HG03139 (cell line): ENCODE data around the gene TTC9B.

Source experiments
- ATAC-seq: cut with Tn5 transposase; IDR thresholded peaks from one replicate; pipeline ENCODE4 v1.9.1; 2021; ENCODE audit not compliant: unreplicated experiment

The TTC9B gene

DNA sequence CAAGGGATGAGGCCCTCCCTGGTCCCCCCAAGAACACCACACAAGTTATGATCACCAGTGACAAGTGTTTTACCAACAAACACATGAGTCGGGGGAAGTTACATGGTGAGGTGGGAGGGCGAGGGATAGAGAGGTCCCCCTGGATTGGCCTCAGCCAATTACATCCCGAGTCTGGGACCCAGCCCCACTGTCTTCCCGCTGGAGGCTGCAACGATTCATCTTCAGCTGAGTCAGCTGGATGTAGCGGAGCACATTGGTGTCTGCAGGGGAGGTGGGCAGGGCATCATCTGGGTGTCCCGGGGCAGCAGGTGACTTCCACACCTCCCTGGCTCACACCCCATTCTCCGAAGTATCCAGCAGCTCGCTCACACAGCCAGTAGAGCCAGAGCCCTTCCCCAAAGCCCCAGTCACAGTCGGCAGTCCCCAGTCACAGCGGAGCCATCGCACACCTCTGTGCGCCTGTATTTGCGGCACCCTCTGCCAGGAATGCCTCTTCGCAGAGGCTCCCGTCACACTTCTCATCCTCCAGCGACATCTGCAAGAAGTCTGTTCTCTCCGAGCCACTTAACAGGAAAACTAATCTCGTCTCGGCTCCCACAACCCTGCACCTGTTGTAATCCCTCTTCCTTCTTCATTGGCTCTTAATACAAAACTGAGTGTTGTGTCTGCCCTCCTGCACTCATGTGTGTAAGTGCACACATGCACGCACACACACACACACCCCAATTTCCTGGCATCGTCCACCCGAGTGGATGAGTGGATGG, 2.0 kb downstream of the TTC9B start:
- no peak for ATAC-seq

DNA sequence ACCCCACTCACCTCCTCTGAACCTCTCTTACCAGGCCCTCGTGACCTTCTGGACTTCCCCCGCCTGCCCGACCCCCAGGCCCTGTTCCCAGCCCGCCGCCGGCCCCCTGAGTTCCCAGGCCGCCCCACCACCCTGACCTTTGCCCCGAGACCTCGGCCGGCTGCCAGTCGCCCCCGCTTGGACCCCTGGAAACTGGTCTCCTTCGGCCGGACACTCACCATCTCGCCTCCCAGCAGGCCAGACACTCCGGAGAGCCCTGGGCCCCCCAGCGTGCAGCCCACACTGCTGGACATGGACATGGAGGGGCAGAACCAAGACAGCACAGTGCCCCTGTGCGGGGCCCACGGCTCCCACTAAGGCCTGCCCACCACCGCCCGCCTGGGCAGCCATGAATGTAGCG, 3.2 kb downstream of the TTC9B start:
- ATAC-seq = no peak

DNA sequence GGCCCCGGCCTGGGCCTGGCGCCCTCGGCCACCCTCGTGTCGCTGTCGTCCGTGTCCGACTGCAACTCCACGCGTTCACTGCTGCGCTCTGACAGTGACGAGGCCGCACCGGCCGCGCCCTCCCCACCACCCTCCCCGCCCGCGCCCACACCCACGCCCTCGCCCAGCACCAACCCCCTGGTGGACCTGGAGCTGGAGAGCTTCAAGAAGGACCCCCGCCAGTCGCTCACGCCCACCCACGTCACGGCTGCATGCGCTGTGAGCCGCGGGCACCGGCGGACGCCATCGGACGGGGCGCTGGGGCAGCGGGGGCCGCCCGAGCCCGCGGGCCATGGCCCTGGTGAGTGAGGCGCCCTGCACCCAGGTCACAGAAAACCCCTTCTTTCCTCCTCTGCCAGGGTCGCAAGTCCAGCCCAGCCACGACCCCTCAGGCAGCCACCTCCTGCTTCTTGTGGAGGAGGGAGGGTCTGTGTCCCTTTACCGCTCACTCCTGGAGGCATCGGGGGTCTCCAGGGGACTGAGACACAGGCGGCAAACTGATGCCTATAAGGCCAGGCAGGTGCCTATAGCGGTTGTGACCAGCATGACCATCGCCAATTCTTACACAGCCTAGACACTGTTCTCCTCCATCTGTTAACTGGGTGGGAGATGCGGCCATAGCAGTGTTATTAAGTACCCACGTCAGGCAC, 4.2 kb downstream of the TTC9B start:
- no peak for ATAC-seq

DNA sequence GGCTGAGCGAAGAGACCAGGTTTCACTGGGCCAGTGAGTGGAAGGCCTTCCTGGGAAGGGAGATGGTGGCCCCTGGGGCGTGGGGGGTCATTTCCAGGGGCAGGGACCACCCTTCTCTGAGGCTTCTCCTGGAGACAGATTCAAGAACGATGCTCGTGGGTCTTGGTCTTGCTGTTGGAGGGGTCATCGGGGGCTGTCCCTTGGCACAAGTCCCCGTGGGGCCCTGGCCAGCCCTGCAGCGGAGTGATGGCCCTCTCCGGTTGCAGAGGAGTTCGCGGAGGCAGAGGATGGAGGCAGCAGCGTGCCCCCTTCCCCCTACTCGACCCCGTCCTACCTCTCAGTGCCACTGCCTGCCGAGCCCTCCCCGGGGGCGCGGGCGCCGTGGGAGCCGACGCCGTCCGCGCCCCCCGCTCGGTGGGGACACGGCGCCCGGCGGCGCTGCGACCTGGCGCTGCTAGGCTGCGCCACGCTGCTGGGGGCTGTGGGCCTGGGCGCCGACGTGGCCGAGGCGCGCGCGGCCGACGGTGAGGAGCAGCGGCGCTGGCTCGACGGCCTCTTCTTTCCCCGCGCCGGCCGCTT, 4.8 kb downstream of the TTC9B start:
- ATAC-seq = no peak

DNA sequence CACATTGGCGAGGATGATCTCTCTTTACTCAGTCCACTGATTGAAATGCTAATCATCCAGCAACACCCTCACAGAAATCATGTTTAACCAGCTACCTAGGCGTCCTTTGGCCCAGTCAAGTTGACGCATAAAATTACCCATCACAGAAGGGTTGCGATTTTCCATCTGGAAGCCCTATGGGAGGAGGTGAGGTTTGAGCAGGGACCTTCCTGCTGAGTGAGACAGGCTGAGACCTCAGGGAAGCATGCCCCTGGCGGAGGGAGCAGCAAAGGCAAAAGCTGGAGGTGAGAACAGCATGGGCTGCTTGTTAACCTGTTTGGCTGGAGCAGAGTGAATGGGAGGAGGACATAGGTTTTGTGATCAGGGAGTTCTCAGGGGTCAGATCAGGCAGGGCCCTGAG, 7.3 kb downstream of the TTC9B start:
- no peak for ATAC-seq

DNA sequence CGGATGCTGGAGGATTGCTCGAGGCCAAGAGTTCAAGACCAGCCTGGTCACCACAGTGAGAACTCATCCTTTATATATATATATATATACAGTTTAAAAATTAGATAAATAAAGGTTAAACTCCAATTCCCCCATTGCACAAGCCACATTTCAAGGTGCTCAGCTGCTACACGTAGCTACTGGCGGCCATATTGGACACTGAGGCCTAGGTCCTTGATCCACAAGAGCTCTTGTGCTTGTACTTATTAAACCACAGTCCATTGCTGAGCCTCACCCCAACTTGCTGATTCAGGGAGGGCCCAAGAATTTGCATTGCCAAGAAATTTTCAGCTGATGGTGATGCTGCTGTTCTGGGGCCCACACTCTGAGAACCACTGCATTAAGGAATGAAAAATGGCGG, 9.6 kb downstream of the TTC9B start:
- no peak for ATAC-seq

DNA sequence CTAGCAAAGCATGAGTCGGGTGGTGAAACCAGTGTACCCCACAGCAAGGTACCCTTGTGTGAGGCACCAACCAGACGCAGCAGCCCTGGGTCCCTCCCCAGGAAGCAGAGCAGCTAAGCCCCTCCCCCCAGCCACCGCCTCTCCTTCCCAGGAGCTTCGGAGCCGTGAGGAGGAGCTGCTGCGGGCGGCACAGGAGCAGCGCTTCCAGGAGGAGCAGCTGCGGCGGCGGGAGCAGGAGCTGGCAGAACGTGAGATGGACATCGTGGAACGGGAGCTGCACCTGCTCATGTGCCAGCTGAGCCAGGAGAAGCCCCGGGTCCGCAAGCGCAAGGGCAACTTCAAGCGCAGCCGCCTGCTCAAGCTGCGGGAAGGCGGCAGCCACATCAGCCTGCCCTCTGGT, 12.4 kb downstream of the TTC9B start:
- ATAC-seq = no peak

DNA sequence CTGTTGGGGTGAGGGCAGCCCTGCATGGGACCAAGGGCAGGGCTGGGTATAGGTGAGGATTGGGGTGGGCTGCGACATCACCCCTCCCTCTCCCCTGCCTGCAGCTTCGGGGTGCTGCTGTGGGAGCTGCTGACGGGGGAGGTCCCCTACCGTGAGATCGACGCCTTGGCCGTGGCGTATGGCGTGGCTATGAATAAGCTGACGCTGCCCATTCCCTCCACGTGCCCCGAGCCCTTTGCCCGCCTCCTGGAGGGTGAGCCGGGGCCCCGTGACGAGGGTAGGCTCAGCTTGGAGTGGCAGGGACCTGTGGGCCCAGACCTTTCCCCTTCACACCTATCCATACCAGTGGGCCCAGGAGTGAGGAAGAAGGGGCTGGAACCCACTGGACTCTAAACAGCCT, 13.8 kb downstream of the TTC9B start:
- no peak for ATAC-seq

DNA sequence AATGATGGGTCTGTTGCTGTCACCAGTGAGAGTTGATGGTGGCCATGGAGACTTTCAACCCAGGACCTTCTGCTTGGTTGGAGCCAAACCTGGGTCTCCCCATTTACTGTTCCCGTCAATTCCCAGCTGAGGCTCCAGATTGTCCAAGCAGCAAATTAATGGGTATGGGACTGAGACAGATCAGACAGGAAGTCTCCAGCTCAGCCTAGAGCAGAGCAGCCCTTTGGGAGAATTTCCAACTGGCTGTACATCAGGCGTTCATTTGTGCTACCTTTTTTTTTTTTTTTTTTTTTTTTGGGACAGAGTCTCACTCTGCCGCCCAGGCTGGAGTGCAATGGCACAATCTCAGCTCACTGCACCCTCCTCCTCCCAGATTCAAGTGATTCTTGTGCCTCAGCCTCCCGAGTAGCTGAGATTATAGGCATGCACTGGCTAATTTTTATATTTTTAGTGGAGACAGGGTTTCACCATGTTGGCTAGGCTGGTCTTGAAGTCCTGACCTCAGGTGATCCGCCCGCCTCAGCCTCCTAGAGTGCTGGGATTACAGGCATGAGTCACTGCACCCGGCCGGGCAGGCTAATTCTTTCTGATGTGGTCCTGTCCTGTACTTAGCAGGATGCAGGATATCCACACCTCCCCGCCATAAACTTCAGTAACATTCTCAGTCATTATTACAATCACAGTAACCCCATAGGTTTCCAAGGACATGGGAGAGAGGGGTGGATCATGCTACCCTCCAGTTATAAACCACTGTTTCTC, 17.7 kb downstream of the TTC9B start:
- no peak for ATAC-seq

DNA sequence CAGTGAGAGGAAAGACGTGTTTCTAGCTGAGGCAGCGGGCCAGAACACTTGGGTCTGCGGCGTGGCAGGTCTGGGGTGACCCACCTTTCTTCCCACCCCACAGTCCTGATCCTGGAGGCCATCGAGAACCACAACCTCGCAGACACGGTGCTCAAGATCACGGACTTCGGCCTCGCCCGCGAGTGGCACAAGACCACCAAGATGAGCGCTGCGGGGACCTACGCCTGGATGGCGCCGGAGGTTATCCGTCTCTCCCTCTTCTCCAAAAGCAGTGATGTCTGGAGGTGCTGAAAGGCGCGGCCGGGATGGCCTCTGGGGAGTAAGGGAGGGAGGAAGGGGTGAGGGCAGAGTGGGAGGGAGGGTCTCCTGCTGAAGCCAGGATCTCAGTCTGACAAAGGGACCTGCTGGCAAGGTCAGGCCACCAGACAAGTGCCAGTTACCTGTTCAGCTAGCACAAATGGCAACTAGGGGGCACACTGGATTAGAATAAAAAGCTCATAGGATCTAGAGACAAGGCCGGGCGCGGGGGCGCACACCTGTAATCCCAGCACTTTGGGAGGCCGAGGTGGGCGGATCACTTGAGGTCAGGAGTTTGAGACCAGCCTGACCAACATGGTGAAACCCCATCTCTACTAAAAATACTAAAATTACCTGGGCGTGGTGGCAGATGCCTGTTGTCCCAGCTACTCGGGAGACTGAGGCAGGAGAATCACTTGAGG, 19.8 kb downstream of the TTC9B start:
- ATAC-seq = no peak

DNA sequence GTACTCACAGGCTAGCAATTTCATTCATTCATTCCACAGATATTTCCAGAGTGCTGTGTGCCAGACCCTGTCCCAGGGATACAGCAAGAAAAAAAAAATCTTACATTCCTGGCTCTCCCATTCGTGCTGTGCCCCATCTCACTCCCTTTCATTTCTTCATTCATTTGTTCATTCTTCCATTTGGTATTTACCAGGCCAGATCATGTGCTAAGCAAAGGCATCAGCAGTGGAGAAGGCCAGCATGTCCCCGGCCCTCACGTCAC, 24.7 kb downstream of the TTC9B start:
- no peak for ATAC-seq

DNA sequence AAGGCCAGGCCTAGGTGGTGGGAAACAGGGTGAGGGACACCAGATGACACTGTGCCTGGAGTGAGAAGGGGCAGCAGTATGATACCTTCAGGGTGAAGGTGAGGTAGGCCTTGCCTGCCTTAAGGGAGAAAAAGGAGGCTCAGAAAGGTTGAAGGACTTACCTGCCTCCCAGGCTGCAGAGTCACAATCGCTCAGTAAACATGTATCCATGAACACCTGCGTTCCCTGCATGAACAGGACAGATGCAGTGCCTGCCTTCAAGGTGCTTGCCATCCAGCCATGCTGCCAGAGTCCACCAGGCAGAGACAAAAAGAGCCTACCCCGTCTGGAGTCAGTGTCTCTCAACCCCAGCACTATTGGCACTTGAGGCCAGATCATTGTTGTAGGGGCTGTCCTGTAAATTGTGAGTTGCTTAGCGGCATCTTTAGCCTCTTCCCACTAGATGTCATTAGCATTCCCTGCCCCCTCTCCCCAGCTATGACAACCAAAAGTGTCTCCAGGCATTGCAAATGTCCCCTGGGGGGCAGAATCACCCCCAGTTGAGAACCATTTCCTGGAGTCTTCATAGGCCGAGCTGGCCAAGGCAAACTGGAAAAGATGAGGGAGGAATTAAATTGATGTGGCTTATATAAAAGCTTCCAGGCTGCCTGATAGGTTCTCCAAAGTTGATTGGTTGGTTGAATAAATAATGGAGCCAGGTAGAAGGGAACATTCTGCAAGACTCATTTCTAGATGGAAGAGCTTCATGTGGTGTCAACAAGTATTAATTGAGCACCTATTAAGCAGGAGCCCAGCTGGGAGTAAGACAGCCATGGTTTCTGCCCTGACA, 25.2 kb downstream of the TTC9B start:
- no peak for ATAC-seq

DNA sequence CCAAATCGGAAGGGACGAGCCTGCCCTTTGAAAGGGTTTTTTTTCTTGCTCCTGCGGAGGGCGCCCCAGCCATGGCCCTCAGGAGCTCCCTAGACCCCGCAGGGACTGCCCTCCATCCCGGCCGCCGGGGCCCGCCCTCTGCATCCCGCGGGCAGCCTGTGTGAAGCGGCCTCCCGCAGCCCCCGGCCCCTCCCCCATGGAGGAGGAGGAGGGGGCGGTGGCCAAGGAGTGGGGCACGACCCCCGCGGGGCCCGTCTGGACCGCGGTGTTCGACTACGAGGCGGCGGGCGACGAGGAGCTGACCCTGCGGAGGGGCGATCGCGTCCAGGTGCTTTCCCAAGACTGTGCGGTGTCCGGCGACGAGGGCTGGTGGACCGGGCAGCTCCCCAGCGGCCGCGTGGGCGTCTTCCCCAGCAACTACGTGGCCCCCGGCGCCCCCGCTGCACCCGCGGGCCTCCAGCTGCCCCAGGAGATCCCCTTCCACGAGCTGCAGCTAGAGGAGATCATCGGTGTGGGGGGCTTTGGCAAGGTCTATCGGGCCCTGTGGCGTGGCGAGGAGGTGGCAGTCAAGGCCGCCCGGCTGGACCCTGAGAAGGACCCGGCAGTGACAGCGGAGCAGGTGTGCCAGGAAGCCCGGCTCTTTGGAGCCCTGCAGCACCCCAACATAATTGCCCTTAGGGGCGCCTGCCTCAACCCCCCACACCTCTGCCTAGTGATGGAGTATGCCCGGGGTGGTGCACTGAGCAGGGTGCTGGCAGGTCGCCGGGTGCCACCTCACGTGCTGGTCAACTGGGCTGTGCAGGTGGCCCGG, 26.1 kb downstream of the TTC9B start:
- no peak for ATAC-seq

DNA sequence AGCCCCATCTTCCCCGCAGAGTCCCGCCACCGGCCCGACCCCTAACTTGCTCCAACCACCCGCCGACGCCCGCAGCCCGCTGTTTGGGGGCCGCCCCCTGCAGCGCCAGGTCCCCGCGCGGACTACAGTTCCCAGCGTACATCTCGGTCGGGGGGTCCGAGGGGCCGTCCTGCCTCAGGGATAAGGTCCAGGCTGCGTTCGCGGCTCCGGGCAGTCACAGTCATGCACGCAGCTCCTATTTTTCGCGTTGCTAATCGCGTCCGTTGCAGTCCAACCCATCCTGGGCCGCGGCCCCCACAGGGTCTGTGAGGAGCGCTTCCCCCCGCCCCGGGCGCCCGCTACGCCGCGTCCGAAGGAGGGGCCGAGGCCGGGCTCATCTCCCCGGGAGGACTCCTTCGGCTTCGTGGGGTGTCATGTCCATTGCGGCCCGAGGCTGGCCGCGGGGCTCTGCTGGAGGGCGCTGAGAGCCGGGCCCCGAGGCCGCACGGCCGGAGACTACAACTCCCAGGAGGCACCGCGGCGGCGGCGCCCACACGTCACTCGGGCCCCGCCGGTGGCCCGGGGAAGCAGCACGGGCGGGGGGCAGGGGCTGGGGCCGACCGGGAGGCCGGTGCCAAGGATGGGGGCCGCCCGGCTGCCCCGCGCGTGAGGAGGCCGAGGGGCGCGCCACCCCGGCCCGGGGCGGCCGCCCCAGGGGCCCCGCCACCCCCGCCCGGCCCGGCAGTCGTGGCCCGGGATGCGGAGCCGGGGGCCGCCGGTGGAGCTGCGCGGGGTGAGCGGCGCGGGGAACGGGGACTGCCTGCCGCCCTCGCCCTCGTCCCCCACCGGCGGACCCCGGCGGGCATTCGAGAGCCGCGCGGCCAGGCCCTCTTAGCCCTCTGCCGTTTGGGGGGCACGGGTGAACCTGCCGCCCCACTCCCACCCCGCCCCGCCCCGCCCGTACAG, 27.0 kb downstream of the TTC9B start, which contains the start of gene MAP3K10:
Gene MAP3K10 (plus strand): TSS at position 536 of the 945 bp plus-strand sequence. CDS start 606 bp downstream, outside the sequence.
- ATAC-seq = peak; percentile 67

DNA sequence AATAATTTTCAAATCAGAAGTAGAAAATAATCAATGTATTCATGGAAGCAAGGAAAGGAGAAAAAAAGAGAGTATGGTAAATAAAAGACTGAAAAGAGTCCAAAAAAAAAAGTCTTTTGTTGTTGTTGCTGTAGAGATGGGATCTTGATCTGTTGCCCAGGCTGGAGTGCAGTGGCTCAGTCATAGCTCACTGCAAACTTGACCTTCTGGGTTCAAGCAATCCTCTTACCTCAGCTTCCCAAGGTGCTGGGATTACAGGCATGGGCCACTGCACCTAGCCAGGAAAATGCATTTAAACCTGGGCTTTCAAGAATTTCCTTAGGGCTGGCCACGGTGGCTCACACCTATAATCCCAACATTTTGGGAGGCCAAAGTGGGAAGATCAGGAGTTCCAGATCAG, 33.9 kb downstream of the TTC9B start:
- ATAC-seq = no peak

DNA sequence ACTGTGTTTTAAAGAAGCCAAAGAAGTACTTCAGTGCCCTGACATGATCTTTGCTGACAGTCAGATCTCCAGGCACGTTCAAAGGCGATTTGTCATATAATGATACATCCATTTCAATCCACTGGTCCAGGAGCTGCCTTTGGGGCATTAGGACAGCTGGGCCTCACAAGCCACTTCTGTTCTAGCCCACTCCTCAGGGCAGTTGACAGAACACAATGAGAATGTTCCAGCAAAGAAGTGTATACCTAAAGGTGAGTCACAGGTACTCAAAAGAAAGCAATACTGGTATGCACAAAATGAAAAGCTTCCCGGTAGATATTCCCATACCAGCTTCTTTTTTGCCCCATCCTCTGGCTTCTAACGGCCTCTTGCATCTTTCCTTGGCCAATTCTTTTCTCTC, 39.4 kb downstream of the TTC9B start:
- ATAC-seq = no peak

DNA sequence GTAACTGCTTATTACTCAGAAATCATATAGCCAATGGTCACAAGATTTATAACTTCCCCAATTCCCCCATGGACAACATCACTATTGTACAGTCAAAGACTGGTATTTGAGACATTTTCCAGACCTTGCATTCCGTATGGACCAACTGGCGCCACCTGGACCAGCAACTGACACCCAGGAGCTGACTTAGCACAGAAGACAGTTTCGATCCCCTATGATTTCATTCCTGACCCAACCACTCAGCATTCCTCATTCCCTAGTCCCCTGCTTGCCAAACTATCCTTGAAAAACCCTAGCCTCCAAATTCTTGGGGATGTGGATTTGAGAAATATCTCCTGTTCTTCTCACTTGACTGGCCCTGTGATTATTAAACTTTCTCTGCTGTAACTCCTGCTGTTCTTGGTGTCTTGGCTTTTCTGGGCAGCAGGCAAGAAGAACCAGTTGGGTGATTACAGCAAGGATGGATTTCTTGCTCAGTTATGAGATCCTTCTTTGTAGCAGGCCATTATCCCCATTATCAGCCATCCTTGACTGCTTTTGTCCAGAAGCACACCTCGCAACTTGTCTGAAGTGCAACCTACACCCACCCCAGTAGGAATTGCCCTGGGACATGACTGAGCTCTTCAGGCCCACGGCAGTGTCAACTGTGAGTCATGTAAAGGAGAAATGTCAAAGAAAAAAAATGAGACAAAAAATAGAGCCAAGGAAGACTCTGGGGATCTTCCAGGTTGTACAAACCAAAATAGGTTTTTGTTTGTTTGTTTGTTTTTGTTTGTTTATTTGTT, 40.7 kb downstream of the TTC9B start:
- no peak for ATAC-seq

DNA sequence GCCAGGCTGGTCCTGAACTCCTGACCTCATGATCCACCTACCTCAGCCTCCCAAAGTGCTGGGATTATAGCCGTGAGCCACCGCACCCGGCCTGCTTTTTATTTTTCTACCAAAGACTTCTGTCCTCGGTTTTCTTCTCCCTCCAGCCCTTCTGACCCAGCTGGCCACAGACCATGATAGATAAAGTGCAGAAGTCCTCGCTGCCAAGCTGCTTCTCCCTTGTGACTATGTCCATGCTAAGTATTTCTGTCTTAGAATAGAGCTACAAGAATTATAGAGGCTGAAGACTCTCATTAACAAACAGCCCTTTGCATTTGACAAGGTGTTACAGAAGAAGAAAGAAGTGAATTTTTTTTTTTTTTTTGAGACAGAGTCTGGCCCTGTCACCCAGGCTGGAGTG, 42.4 kb downstream of the TTC9B start:
- ATAC-seq = no peak
